ENCODE data around the gene CDC45. TPM values are rescaled to one million over a fixed set of nuclear protein-coding genes. Genes with fewer than 3 reads are reported as not detected.

Gene CDC45
- 8.0 TPM for polyA plus RNA-seq (2013)

- CTCF ChIA-PET, result interaction anchor here (1.1 to 4.3 kb wide), 4 partner anchors 51 to 331 kb away, joined by 3 to 19 read pairs (median 3); no protein-coding TSS in a partner anchor
- POLR2A ChIA-PET, result interaction anchor here (0.7 kb wide), 1 partner anchor 15 kb away, joined by 3 read pairs; no protein-coding TSS in a partner anchor
- H3K9me3 ChIP-seq (ENCODE audit: control extremely low read depth in 1 of 5, control insufficient read depth in 4 of 5, insufficient read depth in 2 of 5, low read depth in 1 of 5, low read length in 4 of 5), result no peaks in the 10 kb centered on the region
- peak; percentile 98 to 99 (median 98) for DNase-seq
- H3K4me1 ChIP-seq (ENCODE audit: control extremely low read depth in 1 of 4, control insufficient read depth in 4 of 4, insufficient read depth in 4 of 4, low read length in 3 of 4), result peaks cover 16 to 27% (median 25%) of the 10 kb centered on the region in 4 experiments
- peak within 1 kb of the TSS; percentile 61 to 100 (median 89) for H3K4me3 ChIP-seq (ENCODE audit: control insufficient read depth in 1 of 7, extremely low read depth in 1 of 7, insufficient read depth in 4 of 7, low read depth in 2 of 7, low read length in 6 of 7)
- no peaks in the 10 kb centered on the region for H3K27me3 ChIP-seq (replicated peaks in 2 of 5; ENCODE audit: control insufficient read depth in 4 of 5, insufficient read depth in 5 of 5, low read length in 4 of 5)
- under 1% methylated on average over 36 of the region's 50 CpGs for WGBS (ENCODE audit: insufficient coverage)
- peaks cover 6 to 43% (median 16%) of the 10 kb centered on the region in 4 experiments for H3K36me3 ChIP-seq (ENCODE audit: control insufficient read depth in 4 of 4, insufficient read depth in 4 of 4, low read length in 3 of 4)
- H3K27ac ChIP-seq (ENCODE audit: insufficient read depth in 1 of 2, low read depth in 1 of 2, low read length in 2 of 2, poor library complexity in 1 of 2, severe bottlenecking in 2 of 2), result peak within 1 kb of the TSS; percentile 100
Measured at GRCh38 chr22:19479355-19480172, at the start of gene CDC45. Gene CDC45, plus strand, starts transcription at chr22:19479920. Its CDS starts 49 bp downstream, at chr22:19479969.

GRCh38 chr22:19429950-19430889 is 49.5 kb upstream of the CDC45 start:
- CTCF ChIA-PET, result interaction anchor here (1.7 kb wide), 1 partner anchor 202 kb away, joined by 3 read pairs; no protein-coding TSS in a partner anchor
- no peaks in the 10 kb centered on the region for H3K9me3 ChIP-seq (ENCODE audit: control extremely low read depth in 1 of 5, control insufficient read depth in 4 of 5, insufficient read depth in 2 of 5, low read depth in 1 of 5, low read length in 4 of 5)
- peak overlapping the region; percentile 77 to 95 (median 83) for H3K4me3 ChIP-seq (ENCODE audit: control insufficient read depth in 1 of 7, extremely low read depth in 1 of 7, insufficient read depth in 4 of 7, low read depth in 2 of 7, low read length in 6 of 7)
- POLR2A ChIA-PET, result no interaction called here
- DNase-seq, result peak; percentile 14 to 59 (median 43)
- H3K27ac ChIP-seq (ENCODE audit: insufficient read depth in 1 of 2, low read depth in 1 of 2, low read length in 2 of 2, poor library complexity in 1 of 2, severe bottlenecking in 2 of 2), result peak overlapping the region; percentile 40 to 86
- H3K4me1 ChIP-seq (ENCODE audit: control extremely low read depth in 1 of 4, control insufficient read depth in 4 of 4, insufficient read depth in 4 of 4, low read length in 3 of 4), result peaks cover 19 to 36% (median 34%) of the 10 kb centered on the region in 4 experiments
- peaks cover under 1 to 20% (median 8%) of the 10 kb centered on the region in 4 experiments for H3K36me3 ChIP-seq (ENCODE audit: control insufficient read depth in 4 of 4, insufficient read depth in 4 of 4, low read length in 3 of 4)
- H3K27me3 ChIP-seq (replicated peaks in 2 of 5; ENCODE audit: control insufficient read depth in 4 of 5, insufficient read depth in 5 of 5, low read length in 4 of 5), result no peaks in the 10 kb centered on the region
- 13% methylated on average over 6 of the region's 12 CpGs for WGBS (ENCODE audit: insufficient coverage)

GRCh38 chr22:19430890-19431541 is 48.7 kb upstream of the CDC45 start:
- peak overlapping the region; percentile 40 to 86 for H3K27ac ChIP-seq (ENCODE audit: insufficient read depth in 1 of 2, low read depth in 1 of 2, low read length in 2 of 2, poor library complexity in 1 of 2, severe bottlenecking in 2 of 2)
- ChIA-PET POLR2A (interaction anchor here (0.9 to 1.0 kb wide), 2 partner anchors 15 to 21 kb away, joined by 3 to 4 read pairs; no protein-coding TSS in a partner anchor), CTCF (interaction anchor here (0.7 to 1.7 kb wide), 3 partner anchors 16 to 201 kb away, joined by 3 to 4 read pairs (median 3); partner anchors contain the start of gene C22orf39)
- H3K9me3 ChIP-seq (ENCODE audit: control extremely low read depth in 1 of 5, control insufficient read depth in 4 of 5, insufficient read depth in 2 of 5, low read depth in 1 of 5, low read length in 4 of 5), result no peaks in the 10 kb centered on the region
- no peaks in the 10 kb centered on the region for H3K27me3 ChIP-seq (replicated peaks in 2 of 5; ENCODE audit: control insufficient read depth in 4 of 5, insufficient read depth in 5 of 5, low read length in 4 of 5)
- DNase-seq, result peak; percentile 22 to 41 (median 29)
- whole genome bisulfite sequencing (ENCODE audit: insufficient coverage), result under 1% methylated on average over 47 of the region's 53 CpGs
- peak overlapping the region; percentile 77 to 95 (median 83) for H3K4me3 ChIP-seq (ENCODE audit: control insufficient read depth in 1 of 7, extremely low read depth in 1 of 7, insufficient read depth in 4 of 7, low read depth in 2 of 7, low read length in 6 of 7)
- H3K4me1 ChIP-seq (ENCODE audit: control extremely low read depth in 1 of 4, control insufficient read depth in 4 of 4, insufficient read depth in 4 of 4, low read length in 3 of 4), result peaks cover 19 to 36% (median 34%) of the 10 kb centered on the region in 4 experiments
- H3K36me3 ChIP-seq (ENCODE audit: control insufficient read depth in 4 of 4, insufficient read depth in 4 of 4, low read length in 3 of 4), result peaks cover 3 to 23% (median 15%) of the 10 kb centered on the region in 4 experiments

GRCh38 chr22:19431649-19432132 is 48.0 kb upstream of the CDC45 start, which contains the start of gene HIRA:
Gene HIRA, minus strand, starts transcription at chr22:19431733. Its CDS starts 257 bp downstream, at chr22:19431476.
- peaks cover 3 to 19% (median 16%) of the 10 kb centered on the region in 4 experiments for H3K36me3 ChIP-seq (ENCODE audit: control insufficient read depth in 4 of 4, insufficient read depth in 4 of 4, low read length in 3 of 4)
- H3K9me3 ChIP-seq (ENCODE audit: control extremely low read depth in 1 of 5, control insufficient read depth in 4 of 5, insufficient read depth in 2 of 5, low read depth in 1 of 5, low read length in 4 of 5), result no peaks in the 10 kb centered on the region
- no peaks in the 10 kb centered on the region for H3K27me3 ChIP-seq (replicated peaks in 2 of 5; ENCODE audit: control insufficient read depth in 4 of 5, insufficient read depth in 5 of 5, low read length in 4 of 5)
- DNase-seq, result peak; percentile 81 to 87 (median 82)
- H3K27ac ChIP-seq (ENCODE audit: insufficient read depth in 1 of 2, low read depth in 1 of 2, low read length in 2 of 2, poor library complexity in 1 of 2, severe bottlenecking in 2 of 2), result peak within 1 kb of the TSS; percentile 64 to 94
- H3K4me3 ChIP-seq (ENCODE audit: control insufficient read depth in 1 of 7, extremely low read depth in 1 of 7, insufficient read depth in 4 of 7, low read depth in 2 of 7, low read length in 6 of 7), result peak within 1 kb of the TSS; percentile 77 to 95 (median 88)
- ChIA-PET POLR2A (interaction anchor here (0.5 to 1.0 kb wide), 4 partner anchors 14 to 33 kb away, joined by 3 to 5 read pairs (median 4); partner anchors contain the start of gene C22orf39), CTCF (interaction anchor here (0.7 to 1.7 kb wide), 3 partner anchors 15 to 200 kb away, joined by 3 to 4 read pairs (median 3); partner anchors contain the start of gene C22orf39)
- peaks cover 19 to 36% (median 31%) of the 10 kb centered on the region in 4 experiments for H3K4me1 ChIP-seq (ENCODE audit: control extremely low read depth in 1 of 4, control insufficient read depth in 4 of 4, insufficient read depth in 4 of 4, low read length in 3 of 4)
- WGBS (ENCODE audit: insufficient coverage), result under 1% methylated on average over 63 of the region's 66 CpGs

DNA sequence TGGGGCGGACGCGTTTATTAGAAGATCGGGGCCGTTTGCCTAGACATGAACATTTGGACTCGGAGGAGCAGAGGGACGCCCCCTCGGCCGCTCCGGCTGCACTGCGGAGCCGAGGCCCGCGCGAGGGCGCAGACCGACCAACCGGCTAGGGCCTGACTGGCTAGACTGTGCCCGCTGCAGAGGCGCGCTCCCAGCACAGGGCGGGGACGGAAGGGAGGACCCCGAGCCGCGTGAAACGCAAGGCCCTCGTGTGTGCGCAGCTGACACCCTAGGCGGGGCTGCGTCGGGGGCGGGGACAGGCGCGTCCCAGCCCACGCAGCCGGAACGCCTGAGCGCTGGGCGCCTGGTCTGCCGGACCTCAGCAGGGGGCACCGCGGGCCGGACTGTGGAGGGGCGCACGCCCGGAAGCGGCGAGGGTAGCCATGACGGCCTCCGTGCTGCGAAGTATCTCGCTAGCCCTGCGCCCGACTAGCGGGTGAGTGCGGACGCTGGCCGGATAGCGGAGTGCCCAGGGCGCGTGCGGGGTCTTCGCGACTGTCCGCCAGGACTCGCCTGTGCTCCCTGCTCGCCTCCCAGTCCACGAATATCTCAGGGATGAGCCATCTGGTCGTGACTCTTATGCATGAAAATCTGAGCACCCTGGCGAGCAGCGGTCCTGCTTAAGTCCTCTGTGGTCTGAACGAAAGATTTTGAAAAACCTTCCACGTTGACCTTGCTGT is 47.4 kb upstream of the CDC45 start, which contains the start of gene MRPL40:
Gene MRPL40 (plus strand): TSS at position 413 of the 719 bp plus-strand sequence. CDS start 10 bp downstream, at position 423.
- Histone ChIP-seq H3K9me3 (ENCODE audit: control extremely low read depth in 1 of 5, control insufficient read depth in 4 of 5, insufficient read depth in 2 of 5, low read depth in 1 of 5, low read length in 4 of 5) (no peaks in the 10 kb centered on the region), H3K4me3 (ENCODE audit: control insufficient read depth in 1 of 7, extremely low read depth in 1 of 7, insufficient read depth in 4 of 7, low read depth in 2 of 7, low read length in 6 of 7) (peak within 1 kb of the TSS; percentile 75 to 95 (median 88)), H3K27ac (ENCODE audit: insufficient read depth in 1 of 2, low read depth in 1 of 2, low read length in 2 of 2, poor library complexity in 1 of 2, severe bottlenecking in 2 of 2) (peak within 1 kb of the TSS; percentile 64 to 94), H3K27me3 (replicated peaks in 2 of 5; ENCODE audit: control insufficient read depth in 4 of 5, insufficient read depth in 5 of 5, low read length in 4 of 5) (no peaks in the 10 kb centered on the region), H3K4me1 (ENCODE audit: control extremely low read depth in 1 of 4, control insufficient read depth in 4 of 4, insufficient read depth in 4 of 4, low read length in 3 of 4) (peaks cover 19 to 36% (median 31%) of the 10 kb centered on the region in 4 experiments), H3K36me3 (ENCODE audit: control insufficient read depth in 4 of 4, insufficient read depth in 4 of 4, low read length in 3 of 4) (peaks cover 3 to 22% (median 19%) of the 10 kb centered on the region in 4 experiments)
- WGBS (ENCODE audit: insufficient coverage), result under 1% methylated on average over 65 of the region's 74 CpGs
- CTCF ChIA-PET, result interaction anchor here (0.7 to 1.7 kb wide), 3 partner anchors 15 to 200 kb away, joined by 3 to 4 read pairs (median 3); partner anchors contain the start of gene C22orf39
- peak; percentile 86 to 91 (median 87) for DNase-seq
- POLR2A ChIA-PET, result interaction anchor here (0.5 to 1.0 kb wide), 4 partner anchors 13 to 1806 kb away, joined by 3 to 5 read pairs (median 4); partner anchors contain the start of gene C22orf39
